Measurements from ENCODE around the gene RCOR2. TPM values are rescaled to one million over a fixed set of nuclear protein-coding genes. Genes with fewer than 3 reads are reported as not detected.

The RCOR2 gene
- total and polyA plus RNA-seq, 2 of the 13 experiments (the other 11 are each of a cell fraction or from before 2014, with no cell fraction given): 8.3 to 8.5 TPM

- TF ChIP-seq, protein P1, sequence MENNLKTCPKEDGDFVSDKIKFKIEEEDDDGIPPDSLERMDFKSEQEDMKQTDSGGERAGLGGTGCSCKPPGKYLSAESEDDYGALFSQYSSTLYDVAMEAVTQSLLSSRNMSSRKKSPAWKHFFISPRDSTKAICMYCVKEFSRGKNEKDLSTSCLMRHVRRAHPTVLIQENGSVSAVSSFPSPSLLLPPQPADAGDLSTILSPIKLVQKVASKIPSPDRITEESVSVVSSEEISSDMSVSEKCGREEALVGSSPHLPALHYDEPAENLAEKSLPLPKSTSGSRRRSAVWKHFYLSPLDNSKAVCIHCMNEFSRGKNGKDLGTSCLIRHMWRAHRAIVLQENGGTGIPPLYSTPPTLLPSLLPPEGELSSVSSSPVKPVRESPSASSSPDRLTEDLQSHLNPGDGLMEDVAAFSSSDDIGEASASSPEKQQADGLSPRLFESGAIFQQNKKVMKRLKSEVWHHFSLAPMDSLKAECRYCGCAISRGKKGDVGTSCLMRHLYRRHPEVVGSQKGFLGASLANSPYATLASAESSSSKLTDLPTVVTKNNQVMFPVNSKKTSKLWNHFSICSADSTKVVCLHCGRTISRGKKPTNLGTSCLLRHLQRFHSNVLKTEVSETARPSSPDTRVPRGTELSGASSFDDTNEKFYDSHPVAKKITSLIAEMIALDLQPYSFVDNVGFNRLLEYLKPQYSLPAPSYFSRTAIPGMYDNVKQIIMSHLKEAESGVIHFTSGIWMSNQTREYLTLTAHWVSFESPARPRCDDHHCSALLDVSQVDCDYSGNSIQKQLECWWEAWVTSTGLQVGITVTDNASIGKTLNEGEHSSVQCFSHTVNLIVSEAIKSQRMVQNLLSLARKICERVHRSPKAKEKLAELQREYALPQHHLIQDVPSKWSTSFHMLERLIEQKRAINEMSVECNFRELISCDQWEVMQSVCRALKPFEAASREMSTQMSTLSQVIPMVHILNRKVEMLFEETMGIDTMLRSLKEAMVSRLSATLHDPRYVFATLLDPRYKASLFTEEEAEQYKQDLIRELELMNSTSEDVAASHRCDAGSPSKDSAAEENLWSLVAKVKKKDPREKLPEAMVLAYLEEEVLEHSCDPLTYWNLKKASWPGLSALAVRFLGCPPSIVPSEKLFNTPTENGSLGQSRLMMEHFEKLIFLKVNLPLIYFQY (CRISPR knock-in tag; IDR thresholded peaks at IDR 0.05; ENCODE audit: borderline replicate concordance): 0 out of 2 replicates have a peak, but pooled peaks have one; percentile 33
- TF ChIP-seq SIN3A (IDR thresholded peaks at IDR 0.05; ENCODE audit: borderline replicate concordance, low read depth, low read length) (peak; percentile 44; the same call in 1 of the 2 replicates), ZNF407 (CRISPR knock-in tag; IDR thresholded peaks at IDR 0.05; ENCODE audit: not compliant biosample characterization) (peak; percentile 87), ETV5 (CRISPR knock-in tag; IDR thresholded peaks at IDR 0.05; ENCODE audit: borderline replicate concordance) (peak; percentile 53; the same call in 1 of the 2 replicates), MAZ (IDR thresholded peaks at IDR 0.05; ENCODE audit: borderline replicate concordance, low read depth, low read length) (no peak), MAZ (CRISPR knock-in tag; IDR thresholded peaks at IDR 0.05; ENCODE audit: low read depth) (peak; percentile 76), SMAD1 (CRISPR knock-in tag; IDR thresholded peaks at IDR 0.05; ENCODE audit: borderline replicate concordance, low read depth) (0 out of 2 replicates have a peak, but pooled peaks have one; percentile 59), ZNF549 (CRISPR knock-in tag; IDR thresholded peaks at IDR 0.05) (no peak), MED13 (CRISPR knock-in tag; IDR thresholded peaks at IDR 0.05) (0 out of 2 replicates have a peak, but pooled peaks have one; percentile 38), POLR2AphosphoS5 (IDR thresholded peaks at IDR 0.05; ENCODE audit: low read depth, low read length) (peak; percentile 43; the same call in 1 of the 2 replicates), YY1 (IDR thresholded peaks at IDR 0.05; ENCODE audit: insufficient read depth, insufficient replicate concordance, low read depth, low read length) (peak; percentile 64)
These were observed 2.5 kb upstream of the RCOR2 start (continued) for GRCh38 chr11:63919267-63920125.

All from HepG2 (cell line).